H9 (cell line): ENCODE measurements around the gene OR9Q1. TPM values are rescaled to one million over a fixed set of nuclear protein-coding genes. Genes with fewer than 3 reads are reported as not detected.

Source experiments
- DNase-seq: peaks from one replicate; pipeline ENCODE4 v3.0.0-alpha.2; 2017
- H2AFZ ChIP-seq: one replicate; pipeline ENCODE4 v1.6.1; 2013; ENCODE audit warnings: mild to moderate bottlenecking, low read length, control low read depth, moderate library complexity
- H2AK5ac ChIP-seq: 2 replicates; pipeline ENCODE4 v1.6.1; 2013; ENCODE audit warnings: low read length, control low read depth, mixed read lengths; ENCODE audit not compliant: insufficient read length
- H2BK120ac ChIP-seq: one replicate; pipeline ENCODE4 v1.6.1; 2013; ENCODE audit warnings: low read depth, mild to moderate bottlenecking, low read length, control low read depth, inconsistent platforms; ENCODE audit not compliant: poor library complexity, severe bottlenecking
- H2BK12ac ChIP-seq: 2 replicates; pipeline ENCODE4 v1.6.1; 2013; ENCODE audit warnings: low read length, control low read depth, mixed read lengths, low read depth; ENCODE audit not compliant: insufficient read length
- H2BK15ac ChIP-seq: 2 replicates; pipeline ENCODE4 v1.6.1; 2013; ENCODE audit warnings: low read depth, low read length, control low read depth
- H2BK20ac ChIP-seq: one replicate; pipeline ENCODE4 v1.6.1; 2013; ENCODE audit warnings: low read depth, mild to moderate bottlenecking, low read length, control low read depth, inconsistent platforms; ENCODE audit not compliant: poor library complexity, severe bottlenecking
- H2BK5ac ChIP-seq: 2 replicates; pipeline ENCODE4 v1.6.1; 2013; ENCODE audit warnings: low read length, control low read depth, mixed read lengths; ENCODE audit not compliant: insufficient read length
- H3K14ac ChIP-seq: 2 replicates; pipeline ENCODE4 v1.6.1; 2013; ENCODE audit warnings: low read length, control low read depth; ENCODE audit not compliant: insufficient read depth
- H3K18ac ChIP-seq: 2 replicates; pipeline ENCODE4 v1.6.1; 2013; ENCODE audit warnings: low read depth, mild to moderate bottlenecking, mixed read lengths, low read length, control low read depth; ENCODE audit not compliant: insufficient read length
- H3K23ac ChIP-seq: 2 replicates; pipeline ENCODE4 v1.6.1; 2013; ENCODE audit warnings: low read length, control low read depth, mixed read lengths, low read depth; ENCODE audit not compliant: insufficient read length
- H3K23me2 ChIP-seq: 2 replicates; pipeline ENCODE4 v1.6.1; 2013; ENCODE audit warnings: low read depth, mild to moderate bottlenecking, mixed read lengths, low read length, control low read depth; ENCODE audit not compliant: insufficient read length, poor library complexity, severe bottlenecking
- H3K27ac ChIP-seq: 2 replicates; pipeline ENCODE4 v1.5.1; 2013; ENCODE audit warnings: low read length, control low read depth, mixed read lengths, low read depth; ENCODE audit not compliant: insufficient read length
- H3K27me3 ChIP-seq: 2 replicates; pipeline ENCODE4 v1.6.1; 2013; ENCODE audit warnings: low read length, control low read depth, inconsistent platforms; ENCODE audit not compliant: insufficient read depth
- H3K4ac ChIP-seq: 2 replicates; pipeline ENCODE4 v1.6.1; 2013; ENCODE audit warnings: low read depth, mild to moderate bottlenecking, control low read depth, inconsistent platforms, low read length, moderate library complexity
- H3K4me1 ChIP-seq: 2 replicates; pipeline ENCODE4 v1.6.1; 2013; ENCODE audit warnings: low read length, control low read depth, inconsistent platforms; ENCODE audit not compliant: insufficient read depth
- H3K4me2 ChIP-seq: 2 replicates; pipeline ENCODE4 v1.6.1; 2013; ENCODE audit warnings: low read length, control low read depth, mixed read lengths; ENCODE audit not compliant: insufficient read length, insufficient read depth
- H3K56ac ChIP-seq: 2 replicates; pipeline ENCODE4 v1.6.1; 2013; ENCODE audit warnings: low read depth, mild to moderate bottlenecking, mixed read lengths, low read length, control low read depth; ENCODE audit not compliant: insufficient read length
- H3K79me1 ChIP-seq: 2 replicates; pipeline ENCODE4 v1.6.1; 2013; ENCODE audit warnings: low read depth, mild to moderate bottlenecking, moderate library complexity, low read length, control low read depth, inconsistent platforms; ENCODE audit not compliant: insufficient read depth, poor library complexity, severe bottlenecking
- H3K79me2 ChIP-seq: 2 replicates; pipeline ENCODE4 v1.6.1; 2013; ENCODE audit warnings: low read length, control low read depth, inconsistent platforms; ENCODE audit not compliant: insufficient read depth
- H3K9ac ChIP-seq: 2 replicates; pipeline ENCODE4 v1.6.1; 2013; ENCODE audit warnings: low read length, control low read depth, mixed read lengths; ENCODE audit not compliant: insufficient read length; ENCODE audit errors: extremely low read depth
- H3K9me3 ChIP-seq: one replicate; pipeline ENCODE4 v1.6.1; 2013; ENCODE audit warnings: low read depth, low read length, inconsistent platforms; ENCODE audit not compliant: control insufficient read depth
- H3T11ph ChIP-seq: one replicate; pipeline ENCODE4 v1.6.1; 2013; ENCODE audit warnings: mild to moderate bottlenecking, low read length, control low read depth, inconsistent platforms
- H4K20me1 ChIP-seq: one replicate; pipeline ENCODE4 v1.6.1; 2013; ENCODE audit not compliant: control insufficient read depth, insufficient read length, insufficient read depth
- H4K5ac ChIP-seq: 2 replicates; pipeline ENCODE4 v1.6.1; 2013; ENCODE audit warnings: low read depth, mild to moderate bottlenecking, mixed read lengths, low read length, control low read depth; ENCODE audit not compliant: insufficient read length
- H4K8ac ChIP-seq: replicated peaks from 2 replicates; pipeline ENCODE4 v1.6.1; 2013; ENCODE audit warnings: low read length, control low read depth, mixed read lengths, low read depth; ENCODE audit not compliant: insufficient read length
- H4K91ac ChIP-seq: 2 replicates; pipeline ENCODE4 v1.6.1; 2013; ENCODE audit warnings: low read depth, mild to moderate bottlenecking, moderate library complexity, mixed read lengths, low read length, control low read depth; ENCODE audit not compliant: insufficient read length
- H3K27ac Mint-ChIP-seq, 3 experiments: 2 replicates in 2 of 3; 3 replicates in 1 of 3; pipeline ENCODE4 v1.8.0; 2020 to 2021; ENCODE audit warnings: mixed read lengths in 3 of 3, mild to moderate bottlenecking in 1 of 3, moderate library complexity in 1 of 3
- H3K27me3 Mint-ChIP-seq: 2 replicates; pipeline ENCODE4 v1.8.0; 2021; ENCODE audit warnings: low read depth, mild to moderate bottlenecking, moderate library complexity, mixed read lengths
- H3K36me3 Mint-ChIP-seq, 3 experiments: 2 replicates in 2 of 3; 3 replicates in 1 of 3; pipeline ENCODE4 v1.8.0; 2020 to 2021; ENCODE audit warnings: low read depth in 3 of 3, mixed read lengths in 3 of 3; ENCODE audit not compliant: insufficient read depth in 1 of 3
- H3K4me1 Mint-ChIP-seq, 2 experiments: 2 replicates each; pipeline ENCODE4 v1.8.0; 2020; ENCODE audit warnings: mixed read lengths in 2 of 2
- H3K4me3 Mint-ChIP-seq, 2 experiments: 2 replicates in 1 of 2; 3 replicates in 1 of 2; pipeline ENCODE4 v1.8.0; 2020 to 2021; ENCODE audit warnings: mild to moderate bottlenecking in 2 of 2, mixed read lengths in 2 of 2, moderate library complexity in 1 of 2
- H3K9me3 Mint-ChIP-seq, 2 experiments: 2 replicates in 1 of 2; 3 replicates in 1 of 2; pipeline ENCODE4 v1.8.0; 2020; ENCODE audit warnings: mild to moderate bottlenecking in 2 of 2, mixed read lengths in 2 of 2, moderate library complexity in 1 of 2
- CTCF ChIP-seq: fragments of 200-600 bp; sonication (generic); conservative IDR thresholded peaks from 3 replicates; pipeline ENCODE4 v1.8.0; 2021; ENCODE audit warnings: antibody characterized with exemption, mild to moderate bottlenecking
- WGBS: extraction: QIAGEN DNeasy Blood & Tissue Kit; methylation state at CpG from one replicate; pipeline ENCODE4 v1.1.7; 2013; ENCODE audit warnings: missing lambda C conversion rate, low lambda C conversion rate, mixed read lengths; ENCODE audit not compliant: insufficient read length; ENCODE audit errors: extremely low coverage; 5-methylcytosine and 5-hydroxymethylcytosine counted together
- total RNA-seq: library from RNA; stranded (reverse); gene quantifications from 2 replicates; pipeline ENCODE4 v1.2.1, GENCODE V29; 2021

OR9Q1 gene
- total RNA-seq, 1 experiment from 2014 or later: not detected

GRCh38 chr11:57981536-57981935 is 42.1 kb upstream of the OR9Q1 start:
- no peak overlapping the region for H2BK120ac ChIP-seq
- no peak overlapping the region for H2BK20ac ChIP-seq
- H3K27ac ChIP-seq: no peak overlapping the region
- no peak overlapping the region for H3T11ph ChIP-seq
- H3K56ac ChIP-seq: no peak overlapping the region
- no peak overlapping the region for H3K4ac ChIP-seq
- H2AK5ac ChIP-seq: no peak overlapping the region
- no peak overlapping the region for H3K14ac ChIP-seq
- Mint-ChIP-seq H3K9me3 (no peaks in the 10 kb centered on the region; a peak in 1 of 5 replicates), H3K4me1 (peaks cover 4 to 13% of the 10 kb centered on the region in 2 experiments; a peak in 3 of 4 replicates), H3K27ac (no peak overlapping the region), H3K4me3 (no peak overlapping the region), H3K27me3 (no peaks in the 10 kb centered on the region), H3K36me3 (no peaks in the 10 kb centered on the region)
- no peak overlapping the region for H3K18ac ChIP-seq
- H4K91ac ChIP-seq: no peak overlapping the region
- peaks cover 4% of the 10 kb centered on the region; the same call in 1 of the 2 replicates for H3K4me1 ChIP-seq
- no peak overlapping the region for H2BK15ac ChIP-seq
- H3K23ac ChIP-seq: no peak overlapping the region
- no peaks in the 10 kb centered on the region for H3K79me1 ChIP-seq
- H3K23me2 ChIP-seq: no peaks in the 10 kb centered on the region
- H4K20me1 ChIP-seq: no peaks in the 10 kb centered on the region
- H4K8ac ChIP-seq: no peak overlapping the region
- no peak overlapping the region for H2BK5ac ChIP-seq
- WGBS: no CpG with 5 or more reads among the region's 3 CpGs
- H2BK12ac ChIP-seq: no peak overlapping the region
- no peaks in the 10 kb centered on the region for H3K27me3 ChIP-seq
- no peaks in the 10 kb centered on the region for H3K9me3 ChIP-seq
- no peak overlapping the region for H4K5ac ChIP-seq
- DNase-seq: no peak
- H3K79me2 ChIP-seq: no peaks in the 10 kb centered on the region
- no peak for TF ChIP-seq CTCF
- H3K4me2 ChIP-seq: no peak overlapping the region
- no peak overlapping the region for H3K9ac ChIP-seq
- H2AFZ ChIP-seq: no peak overlapping the region
